ENCODE data around the gene SLC18A3. TPM values are rescaled to one million over a fixed set of nuclear protein-coding genes. Genes with fewer than 3 reads are reported as not detected.
A peak's percentile ranks its signal among the peaks of the same experiment; 100 is the strongest.

The SLC18A3 gene
- total RNA-seq, 1 experiment from 2014 or later = 0.30 TPM

DNA sequence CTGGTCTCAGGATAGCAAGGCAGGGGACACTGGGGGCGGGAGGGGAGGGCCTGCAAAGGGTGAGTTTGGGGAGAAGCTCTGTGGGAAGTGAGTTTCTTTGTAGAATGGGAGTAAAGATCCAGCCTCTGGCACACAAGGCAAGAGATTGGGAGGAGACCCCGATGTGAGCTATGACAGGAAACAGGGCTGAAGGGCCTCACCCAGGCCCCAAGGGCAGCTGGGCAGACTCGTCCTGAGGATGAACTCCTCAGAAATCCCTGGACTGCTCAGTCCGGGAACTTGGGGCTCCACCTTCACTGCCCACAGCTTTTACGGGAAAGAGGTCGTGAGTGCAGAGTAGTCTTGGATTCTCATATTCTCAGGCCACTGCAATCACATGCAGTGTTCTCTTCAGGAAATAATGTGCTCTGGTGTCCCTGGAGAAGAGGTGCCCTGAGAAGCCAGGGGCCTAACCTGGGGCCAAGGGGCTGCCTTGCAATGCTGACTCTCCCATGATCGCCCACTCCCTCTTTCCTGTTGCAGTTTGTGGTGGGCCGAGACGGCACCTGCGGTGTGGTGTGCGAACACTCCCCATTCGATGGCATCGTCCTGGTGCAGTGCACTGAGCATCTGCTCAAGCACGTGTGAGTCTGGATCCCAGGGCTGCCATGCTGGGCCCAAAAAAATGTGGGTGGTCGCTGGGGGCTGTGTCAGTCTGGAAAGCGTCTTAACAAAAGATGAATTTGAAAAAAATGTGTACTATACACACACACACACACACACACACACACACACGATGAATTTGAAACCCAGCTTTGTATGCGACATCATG lies 38.1 kb downstream of the SLC18A3 start:
- no peak for TF ChIP-seq EZH2 (IDR thresholded peaks at IDR 0.05; ENCODE audit: borderline replicate concordance, low read depth, low read length, poor library complexity, severe bottlenecking)
- TF ChIP-seq, protein P1, sequence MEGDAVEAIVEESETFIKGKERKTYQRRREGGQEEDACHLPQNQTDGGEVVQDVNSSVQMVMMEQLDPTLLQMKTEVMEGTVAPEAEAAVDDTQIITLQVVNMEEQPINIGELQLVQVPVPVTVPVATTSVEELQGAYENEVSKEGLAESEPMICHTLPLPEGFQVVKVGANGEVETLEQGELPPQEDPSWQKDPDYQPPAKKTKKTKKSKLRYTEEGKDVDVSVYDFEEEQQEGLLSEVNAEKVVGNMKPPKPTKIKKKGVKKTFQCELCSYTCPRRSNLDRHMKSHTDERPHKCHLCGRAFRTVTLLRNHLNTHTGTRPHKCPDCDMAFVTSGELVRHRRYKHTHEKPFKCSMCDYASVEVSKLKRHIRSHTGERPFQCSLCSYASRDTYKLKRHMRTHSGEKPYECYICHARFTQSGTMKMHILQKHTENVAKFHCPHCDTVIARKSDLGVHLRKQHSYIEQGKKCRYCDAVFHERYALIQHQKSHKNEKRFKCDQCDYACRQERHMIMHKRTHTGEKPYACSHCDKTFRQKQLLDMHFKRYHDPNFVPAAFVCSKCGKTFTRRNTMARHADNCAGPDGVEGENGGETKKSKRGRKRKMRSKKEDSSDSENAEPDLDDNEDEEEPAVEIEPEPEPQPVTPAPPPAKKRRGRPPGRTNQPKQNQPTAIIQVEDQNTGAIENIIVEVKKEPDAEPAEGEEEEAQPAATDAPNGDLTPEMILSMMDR (conservative IDR thresholded peaks at IDR 0.05; ENCODE audit: low read depth, low read length) = no peak

DNA sequence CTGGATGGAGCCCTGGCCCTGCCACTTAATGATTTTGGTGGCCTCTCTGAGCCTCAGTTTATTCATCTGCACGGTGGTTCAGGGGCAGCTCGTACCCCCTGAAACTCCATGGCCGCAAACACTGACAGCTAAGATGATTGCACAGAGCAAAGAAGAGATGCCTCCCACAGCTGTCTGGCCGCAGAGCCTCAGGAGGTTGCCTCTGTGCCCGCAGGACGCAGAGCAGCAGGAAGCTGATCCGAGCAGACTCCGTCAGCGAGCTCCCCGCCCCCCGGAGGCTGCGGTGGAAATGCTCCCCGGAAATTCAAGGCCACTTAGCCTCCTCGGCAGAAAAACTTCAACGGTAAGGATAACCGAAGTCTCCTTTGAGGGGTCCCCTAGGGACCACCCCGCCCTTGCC lies 39.2 kb downstream of the SLC18A3 start:
- POLR2A ChIA-PET (ENCODE audit: low non-redundant PET) = no interaction called here
- no peaks in the 10 kb centered on the region for H3K36me3 ChIP-seq (ENCODE audit: insufficient read depth, low read length, poor library complexity, severe bottlenecking)
- H3K27ac ChIP-seq (ENCODE audit: low read depth, low read length, poor library complexity, severe bottlenecking) = no peak overlapping the region
- H3K9me3 ChIP-seq (ENCODE audit: low read depth, low read length, poor library complexity, severe bottlenecking) = no peaks in the 10 kb centered on the region
- H3K4me1 ChIP-seq (ENCODE audit: insufficient read depth, low read length, poor library complexity, severe bottlenecking) = peaks cover 21% of the 10 kb centered on the region
- no peaks in the 10 kb centered on the region for H3K27me3 ChIP-seq (replicated peaks; ENCODE audit: insufficient read depth, low read depth, low read length, poor library complexity)
- peak; percentile 51 for DNase-seq (ENCODE audit: low spot score)
- intact Hi-C loops (cut with micrococcal nuclease; ENCODE audit: unreplicated experiment) = no loop called here
- no peak overlapping the region for H3K4me3 ChIP-seq (ENCODE audit: low read depth, low read length, poor library complexity, severe bottlenecking)
- BruUV-seq (replicated peaks) = no TSS peak
- no peak for TF ChIP-seq EZH2 (IDR thresholded peaks at IDR 0.05; ENCODE audit: borderline replicate concordance, low read depth, low read length, poor library complexity, severe bottlenecking)
- TF ChIP-seq, protein P1 (conservative IDR thresholded peaks at IDR 0.05; ENCODE audit: low read depth, low read length) = no peak
- CTCF ChIA-PET = no interaction called here

More for the DNA sequence above, 38.1 kb downstream of the SLC18A3 start:
- Histone ChIP-seq H3K4me1 (ENCODE audit: insufficient read depth, low read length, poor library complexity, severe bottlenecking) (peaks cover 21% of the 10 kb centered on the region), H3K36me3 (ENCODE audit: insufficient read depth, low read length, poor library complexity, severe bottlenecking) (no peaks in the 10 kb centered on the region), H3K27ac (ENCODE audit: low read depth, low read length, poor library complexity, severe bottlenecking) (peak overlapping the region; percentile 63), H3K4me3 (ENCODE audit: low read depth, low read length, poor library complexity, severe bottlenecking) (no peak overlapping the region), H3K9me3 (ENCODE audit: low read depth, low read length, poor library complexity, severe bottlenecking) (no peaks in the 10 kb centered on the region), H3K27me3 (replicated peaks; ENCODE audit: insufficient read depth, low read depth, low read length, poor library complexity) (no peaks in the 10 kb centered on the region)
- intact Hi-C loops (cut with micrococcal nuclease; ENCODE audit: unreplicated experiment) = no loop called here
- ChIA-PET POLR2A (ENCODE audit: low non-redundant PET) (no interaction called here), CTCF (no interaction called here)
- BruUV-seq (replicated peaks) = no TSS peak
- no peak for DNase-seq (ENCODE audit: low spot score)

DNA sequence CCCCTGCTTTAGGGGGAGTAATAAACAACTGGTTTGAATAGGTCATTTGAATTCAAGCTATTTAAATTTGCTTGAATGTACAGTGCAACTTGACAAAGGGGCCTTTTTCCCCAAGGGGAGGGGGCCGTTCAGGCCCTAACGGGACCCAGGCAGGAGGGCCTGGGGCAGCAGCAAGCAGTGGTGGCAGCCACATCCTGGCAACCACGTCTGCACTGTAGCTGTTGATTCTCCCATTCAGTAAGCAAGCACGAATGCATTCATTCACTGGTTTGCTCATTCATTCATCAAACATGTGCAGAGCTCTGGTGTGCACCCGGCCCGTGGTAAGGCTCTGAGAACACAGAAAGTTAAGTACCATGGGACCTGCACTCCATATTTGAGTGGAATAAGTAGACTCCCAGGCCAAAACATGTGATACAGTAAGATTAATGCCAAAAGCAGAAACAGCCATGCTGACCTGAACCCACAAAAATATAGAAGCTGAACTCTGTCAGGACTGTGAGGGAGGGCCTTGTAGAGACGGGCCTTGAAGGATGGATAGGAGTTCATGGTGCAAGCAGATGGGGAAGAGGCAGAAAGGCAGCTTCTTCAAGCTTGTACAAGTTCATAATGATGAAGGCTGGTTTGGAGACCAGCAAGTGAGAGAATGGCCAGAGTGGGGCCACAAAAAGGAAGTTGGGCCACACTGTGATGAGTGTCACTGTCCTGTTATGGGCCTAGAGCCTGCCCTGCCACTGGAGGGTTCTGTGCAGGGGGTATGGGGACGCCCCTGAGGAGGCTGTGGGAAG lies 40.0 kb downstream of the SLC18A3 start:
- no peak for DNase-seq (ENCODE audit: low spot score)
- Histone ChIP-seq H3K36me3 (ENCODE audit: insufficient read depth, low read length, poor library complexity, severe bottlenecking) (no peaks in the 10 kb centered on the region), H3K4me3 (ENCODE audit: low read depth, low read length, poor library complexity, severe bottlenecking) (no peak overlapping the region), H3K27ac (ENCODE audit: low read depth, low read length, poor library complexity, severe bottlenecking) (no peak overlapping the region), H3K4me1 (ENCODE audit: insufficient read depth, low read length, poor library complexity, severe bottlenecking) (peaks cover 21% of the 10 kb centered on the region), H3K9me3 (ENCODE audit: low read depth, low read length, poor library complexity, severe bottlenecking) (no peaks in the 10 kb centered on the region), H3K27me3 (replicated peaks; ENCODE audit: insufficient read depth, low read depth, low read length, poor library complexity) (no peaks in the 10 kb centered on the region)
- TF ChIP-seq EZH2 (IDR thresholded peaks at IDR 0.05; ENCODE audit: borderline replicate concordance, low read depth, low read length, poor library complexity, severe bottlenecking) = no peak
- TF ChIP-seq, protein P1 (conservative IDR thresholded peaks at IDR 0.05; ENCODE audit: low read depth, low read length) = no peak
- no TSS peak for BruUV-seq (replicated peaks)
- intact Hi-C loops (cut with micrococcal nuclease; ENCODE audit: unreplicated experiment) = no loop called here
- CTCF ChIA-PET = no interaction called here
- POLR2A ChIA-PET (ENCODE audit: low non-redundant PET) = no interaction called here

Measured in A673 (cell line).